ENCODE measurements around the gene ABHD17A.

ABHD17A gene

GRCh38 chr19:1871630-1872029 lies 13.7 kb downstream of the ABHD17A start:
- Histone ChIP-seq H2AK5ac (ENCODE audit: low read length) (no peak overlapping the region), H3K4me1 (ENCODE audit: control insufficient read depth in 1 of 2, insufficient read depth in 2 of 2, low read length in 2 of 2) (peaks cover 10 to 11% of the 10 kb centered on the region in 2 experiments), H2BK5ac (ENCODE audit: low read depth, low read length, poor library complexity) (no peak overlapping the region), H3K23ac (ENCODE audit: low read length) (no peak overlapping the region), H3K4me3 (ENCODE audit: low read depth, low read length) (no peak overlapping the region), H4K91ac (ENCODE audit: low read depth, low read length) (no peak overlapping the region), H3K14ac (ENCODE audit: low read length) (no peak overlapping the region), H2BK120ac (ENCODE audit: insufficient read depth, low read length, poor library complexity) (no peak overlapping the region), H3K79me1 (ENCODE audit: low read length) (peaks cover 10% of the 10 kb centered on the region), H3K9ac (ENCODE audit: low read length) (no peak overlapping the region), H3K18ac (ENCODE audit: low read length) (no peak overlapping the region), H2BK12ac (ENCODE audit: low read length) (no peak overlapping the region), H3K27me3 (ENCODE audit: insufficient read depth, low read length) (no peaks in the 10 kb centered on the region), H3K36me3 (ENCODE audit: control insufficient read depth in 1 of 2, insufficient read depth in 2 of 2, low read length in 2 of 2) (peaks cover 13 to 26% of the 10 kb centered on the region in 2 experiments), H4K8ac (ENCODE audit: low read depth, low read length) (no peak overlapping the region), H3K27ac (ENCODE audit: low read depth, low read length) (no peak overlapping the region), H2AFZ (ENCODE audit: insufficient read depth, low read length, poor library complexity) (no peak overlapping the region), H3K9me3 (ENCODE audit: insufficient read depth, low read depth, low read length) (peaks cover 7% of the 10 kb centered on the region), H3K4me2 (ENCODE audit: low read length) (no peak overlapping the region), H4K12ac (ENCODE audit: low read depth, low read length) (no peak overlapping the region), H3K4ac (ENCODE audit: low read depth, low read length) (no peak overlapping the region), H3K79me2 (ENCODE audit: control insufficient read depth, insufficient read depth, low read length, poor library complexity) (peaks cover 14% of the 10 kb centered on the region)
- WGBS (ENCODE audit: extremely low coverage, insufficient coverage, insufficient read length), result no CpG with 5 or more reads among the region's 13 CpGs
- no peak for DNase-seq

- Histone ChIP-seq H3K18ac (ENCODE audit: low read length) (no peak overlapping the region), H4K91ac (ENCODE audit: low read depth, low read length) (no peak overlapping the region), H3K36me3 (ENCODE audit: control insufficient read depth in 1 of 2, insufficient read depth in 2 of 2, low read length in 2 of 2) (peaks cover 13 to 26% of the 10 kb centered on the region in 2 experiments), H2BK120ac (ENCODE audit: insufficient read depth, low read length, poor library complexity) (no peak overlapping the region), H3K9me3 (ENCODE audit: insufficient read depth, low read depth, low read length) (peaks cover 7% of the 10 kb centered on the region), H4K12ac (ENCODE audit: low read depth, low read length) (no peak overlapping the region), H3K14ac (ENCODE audit: low read length) (no peak overlapping the region), H3K27ac (ENCODE audit: low read depth, low read length) (no peak overlapping the region), H3K4me1 (ENCODE audit: control insufficient read depth in 1 of 2, insufficient read depth in 2 of 2, low read length in 2 of 2) (peaks cover 6 to 7% of the 10 kb centered on the region in 2 experiments), H2BK5ac (ENCODE audit: low read depth, low read length, poor library complexity) (no peak overlapping the region), H3K79me1 (ENCODE audit: low read length) (peaks cover 5% of the 10 kb centered on the region), H3K9ac (ENCODE audit: low read length) (no peak overlapping the region), H3K79me2 (ENCODE audit: control insufficient read depth, insufficient read depth, low read length, poor library complexity) (peaks cover 10% of the 10 kb centered on the region), H3K4me3 (ENCODE audit: low read depth, low read length) (no peak overlapping the region), H4K8ac (ENCODE audit: low read depth, low read length) (no peak overlapping the region), H3K4me2 (ENCODE audit: low read length) (no peak overlapping the region), H2BK12ac (ENCODE audit: low read length) (no peak overlapping the region), H2AK5ac (ENCODE audit: low read length) (no peak overlapping the region), H3K4ac (ENCODE audit: low read depth, low read length) (no peak overlapping the region), H2AFZ (ENCODE audit: insufficient read depth, low read length, poor library complexity) (no peak overlapping the region), H3K27me3 (ENCODE audit: insufficient read depth, low read length) (no peaks in the 10 kb centered on the region), H3K23ac (ENCODE audit: low read length) (no peak overlapping the region)
- no peak for DNase-seq
- WGBS (ENCODE audit: extremely low coverage, insufficient coverage, insufficient read length), result no CpG with 5 or more reads among the region's 15 CpGs
Measured at GRCh38 chr19:1871140-1871597, 14.1 kb downstream of the ABHD17A start.

- H3K9me3 ChIP-seq (ENCODE audit: insufficient read depth, low read depth, low read length), result peaks cover 3% of the 10 kb centered on the region
- peaks cover 13 to 26% of the 10 kb centered on the region in 2 experiments for H3K36me3 ChIP-seq (ENCODE audit: control insufficient read depth in 1 of 2, insufficient read depth in 2 of 2, low read length in 2 of 2)
- no peak overlapping the region for H3K9ac ChIP-seq (ENCODE audit: low read length)
- no peak overlapping the region for H4K12ac ChIP-seq (ENCODE audit: low read depth, low read length)
- H2BK120ac ChIP-seq (ENCODE audit: insufficient read depth, low read length, poor library complexity), result no peak overlapping the region
- H3K18ac ChIP-seq (ENCODE audit: low read length), result no peak overlapping the region
- no peak overlapping the region for H3K27ac ChIP-seq (ENCODE audit: low read depth, low read length)
- no peak overlapping the region for H2AFZ ChIP-seq (ENCODE audit: insufficient read depth, low read length, poor library complexity)
- no peak overlapping the region for H3K23ac ChIP-seq (ENCODE audit: low read length)
- H3K4me2 ChIP-seq (ENCODE audit: low read length), result no peak overlapping the region
- no peak overlapping the region for H2AK5ac ChIP-seq (ENCODE audit: low read length)
- H3K14ac ChIP-seq (ENCODE audit: low read length), result no peak overlapping the region
- no peak overlapping the region for H3K4me3 ChIP-seq (ENCODE audit: low read depth, low read length)
- WGBS (ENCODE audit: extremely low coverage, insufficient coverage, insufficient read length), result no CpG with 5 or more reads among the region's 7 CpGs
- H3K4me1 ChIP-seq (ENCODE audit: control insufficient read depth in 1 of 2, insufficient read depth in 2 of 2, low read length in 2 of 2), result peaks cover 8 to 9% of the 10 kb centered on the region in 2 experiments
- no peak overlapping the region for H2BK12ac ChIP-seq (ENCODE audit: low read length)
- H3K79me2 ChIP-seq (ENCODE audit: control insufficient read depth, insufficient read depth, low read length, poor library complexity), result peaks cover 5% of the 10 kb centered on the region
- no peak overlapping the region for H4K91ac ChIP-seq (ENCODE audit: low read depth, low read length)
- H3K4ac ChIP-seq (ENCODE audit: low read depth, low read length), result no peak overlapping the region
- no peak overlapping the region for H4K8ac ChIP-seq (ENCODE audit: low read depth, low read length)
- no peaks in the 10 kb centered on the region for H3K27me3 ChIP-seq (ENCODE audit: insufficient read depth, low read length)
- DNase-seq, result no peak
- peaks cover 9% of the 10 kb centered on the region for H3K79me1 ChIP-seq (ENCODE audit: low read length)
- no peak overlapping the region for H2BK5ac ChIP-seq (ENCODE audit: low read depth, low read length, poor library complexity)
Measured at GRCh38 chr19:1868971-1869370, 16.3 kb downstream of the ABHD17A start.

GRCh38 chr19:1867349-1867724 lies 18.0 kb downstream of the ABHD17A start:
- Histone ChIP-seq H3K4ac (ENCODE audit: low read depth, low read length) (no peak overlapping the region), H3K14ac (ENCODE audit: low read length) (no peak overlapping the region), H4K12ac (ENCODE audit: low read depth, low read length) (no peak overlapping the region), H4K8ac (ENCODE audit: low read depth, low read length) (no peak overlapping the region), H3K36me3 (ENCODE audit: control insufficient read depth in 1 of 2, insufficient read depth in 2 of 2, low read length in 2 of 2) (peaks cover 6 to 13% of the 10 kb centered on the region in 2 experiments), H3K4me2 (ENCODE audit: low read length) (no peak overlapping the region), H3K23ac (ENCODE audit: low read length) (no peak overlapping the region), H2BK120ac (ENCODE audit: insufficient read depth, low read length, poor library complexity) (no peak overlapping the region), H3K27ac (ENCODE audit: low read depth, low read length) (no peak overlapping the region), H3K27me3 (ENCODE audit: insufficient read depth, low read length) (peaks cover 2% of the 10 kb centered on the region), H3K9me3 (ENCODE audit: insufficient read depth, low read depth, low read length) (peaks cover 3% of the 10 kb centered on the region), H3K79me1 (ENCODE audit: low read length) (peaks cover 12% of the 10 kb centered on the region), H2BK5ac (ENCODE audit: low read depth, low read length, poor library complexity) (no peak overlapping the region), H3K79me2 (ENCODE audit: control insufficient read depth, insufficient read depth, low read length, poor library complexity) (peaks cover 4% of the 10 kb centered on the region), H3K9ac (ENCODE audit: low read length) (no peak overlapping the region), H4K91ac (ENCODE audit: low read depth, low read length) (no peak overlapping the region), H2BK12ac (ENCODE audit: low read length) (no peak overlapping the region), H2AK5ac (ENCODE audit: low read length) (no peak overlapping the region), H3K18ac (ENCODE audit: low read length) (no peak overlapping the region), H3K4me3 (ENCODE audit: low read depth, low read length) (no peak overlapping the region), H2AFZ (ENCODE audit: insufficient read depth, low read length, poor library complexity) (no peak overlapping the region), H3K4me1 (ENCODE audit: control insufficient read depth in 1 of 2, insufficient read depth in 2 of 2, low read length in 2 of 2) (peaks cover 3 to 4% of the 10 kb centered on the region in 2 experiments)
- no peak for DNase-seq
- no CpG with 5 or more reads among the region's 9 CpGs for WGBS (ENCODE audit: extremely low coverage, insufficient coverage, insufficient read length)
